Endothelial cell of umbilical vein (primary cell): ENCODE measurements around the gene TMEM269. TPM values are rescaled to one million over a fixed set of nuclear protein-coding genes. Genes with fewer than 3 reads are reported as not detected.

Experiments used
- BruUV-seq: library from RNA; stranded (reverse); fragments of 400-500 nt; replicated peaks from 2 replicates; lab custom pipeline; 2021; lab: Mats Ljungman, UMichigan
- CTCF ChIA-PET: fragments of 300-600, 350-600 bp; sonication (Branson Sonifier 250); formaldehyde crosslinking; loops from one replicate; lab custom pipeline; 2021; ENCODE audit warnings: antibody characterized with exemption, inconsistent platforms; lab: Charles Lee
- POLR2A ChIA-PET: fragments of 300-600, 350-600 bp; sonication (Branson Sonifier 250); formaldehyde crosslinking; loops from one replicate; lab custom pipeline; 2021; ENCODE audit warnings: antibody characterized with exemption, inconsistent platforms; lab: Charles Lee
- DNase-seq: peaks from one replicate; pipeline ENCODE4 v3.0.0-alpha.2; 2011; ENCODE audit warnings: low read depth, low spot score
- FAIRE-seq: peaks from 2 replicates; lab custom pipeline; 2011; peaks lifted over from hg19 to GRCh38; lab: Jason Lieb, UNC
- H2AFZ ChIP-seq: 2 replicates; pipeline ENCODE4 v1.6.0; 2012; ENCODE audit warnings: low read depth, low read length, control low read depth, inconsistent platforms
- H3K27ac ChIP-seq: 2 replicates; pipeline ENCODE4 v1.5.1; 2011; ENCODE audit warnings: low read depth, mild to moderate bottlenecking, control low read depth, low read length, moderate library complexity; ENCODE audit not compliant: insufficient read depth
- H3K27me3 ChIP-seq, 2 experiments: 2 replicates each; pipeline versions ENCODE4 v1.6.0 to v1.6.1; 2011; ENCODE audit warnings: low read length in 2 of 2, mixed read lengths in 1 of 2; ENCODE audit not compliant: control insufficient read depth in 2 of 2, insufficient read depth in 2 of 2
- H3K36me3 ChIP-seq, 2 experiments: 2 replicates in 1 of 2; 3 replicates in 1 of 2; pipeline ENCODE4 v1.5.1; 2011; ENCODE audit warnings: low read length in 2 of 2, mild to moderate bottlenecking in 1 of 2, moderate library complexity in 1 of 2; ENCODE audit not compliant: control insufficient read depth in 2 of 2, insufficient read depth in 2 of 2; ENCODE audit errors: extremely low read depth in 1 of 2
- H3K4me1 ChIP-seq: 3 replicates; pipeline ENCODE4 v1.5.1; 2011; ENCODE audit warnings: mild to moderate bottlenecking, low read length; ENCODE audit not compliant: control insufficient read depth, insufficient read depth; ENCODE audit errors: extremely low read depth
- H3K4me2 ChIP-seq: 2 replicates; pipeline ENCODE4 v1.6.1; 2011; ENCODE audit warnings: low read length, control low read depth, mixed read lengths; ENCODE audit not compliant: insufficient read depth
- H3K4me3 ChIP-seq, 3 experiments: fragments of 200-600 bp in 1 of 3; sonication (generic), shearing (Covaris generic) in 1 of 3; replicated peaks in 1 of 3; 2 replicates each; pipeline ENCODE4 v1.5.1; 2011 to 2016; ENCODE audit warnings: control low read depth in 3 of 3, low read length in 3 of 3, mild to moderate bottlenecking in 2 of 3, inconsistent platforms in 1 of 3, low read depth in 1 of 3, moderate library complexity in 1 of 3; ENCODE audit not compliant: insufficient read depth in 1 of 3
- H3K79me2 ChIP-seq: 2 replicates; pipeline ENCODE4 v1.6.0; 2012; ENCODE audit warnings: low read length, inconsistent platforms; ENCODE audit not compliant: control insufficient read depth, insufficient read depth
- H3K9ac ChIP-seq: replicated peaks from 2 replicates; pipeline ENCODE3; 2011; ENCODE audit warnings: low read length, control low read depth; ENCODE audit not compliant: insufficient read depth; ENCODE audit errors: extremely low read depth
- H3K9me1 ChIP-seq: replicated peaks from 3 replicates; pipeline ENCODE4 v1.6.0; 2011; ENCODE audit warnings: mild to moderate bottlenecking, low read length; ENCODE audit not compliant: control insufficient read depth, insufficient read depth; ENCODE audit errors: extremely low read depth
- H3K9me3 ChIP-seq: replicated peaks from 2 replicates; pipeline ENCODE4 v1.5.1; 2012; ENCODE audit warnings: low read length, inconsistent platforms; ENCODE audit not compliant: control insufficient read depth, insufficient read depth
- H4K20me1 ChIP-seq: replicated peaks from 2 replicates; pipeline ENCODE3; 2011; ENCODE audit warnings: mild to moderate bottlenecking, low read length; ENCODE audit not compliant: control insufficient read depth, insufficient read depth; ENCODE audit errors: extremely low read depth
- EZH2 ChIP-seq: IDR thresholded peaks from 2 replicates; pipeline ENCODE4 v1.6.1; 2012; ENCODE audit warnings: borderline replicate concordance, low read depth, mild to moderate bottlenecking, moderate library complexity, low read length, inconsistent platforms; ENCODE audit not compliant: severe bottlenecking
- FOS ChIP-seq: IDR thresholded peaks from 2 replicates; pipeline ENCODE4 v1.6.1; 2011; ENCODE audit warnings: mild to moderate bottlenecking, low read length, moderate library complexity, borderline replicate concordance; ENCODE audit not compliant: insufficient read depth
- JUN ChIP-seq: IDR thresholded peaks from 2 replicates; pipeline ENCODE4 v1.6.1; 2011; ENCODE audit warnings: borderline replicate concordance, low read depth; ENCODE audit not compliant: insufficient read length, insufficient read depth
- MYC ChIP-seq: IDR thresholded peaks from one replicate; pipeline ENCODE4 v1.6.1; 2011; ENCODE audit warnings: mild to moderate bottlenecking, low read depth, low read length
- POLR2A ChIP-seq: IDR thresholded peaks from 2 replicates; pipeline ENCODE4 v1.6.1; 2012; ENCODE audit warnings: low read depth, mild to moderate bottlenecking, control low read depth, low read length
- POLR2AphosphoS5 ChIP-seq: IDR thresholded peaks from 2 replicates; pipeline ENCODE4 v1.6.1; 2012; ENCODE audit warnings: low read depth, mild to moderate bottlenecking, control low read depth, low read length, moderate library complexity; ENCODE audit not compliant: insufficient read depth
- dilution Hi-C: fragments of 300-500 bp; cut with MboI; formaldehyde crosslinking; loops from one replicate; pipeline ENCODE4 v1.15.0; 2019; ENCODE audit warnings: low sequenced_read_pairs; ENCODE audit not compliant: extremely low pct_ligation_motif_present
- intact Hi-C: fragments of 100-400 bp; cut with micrococcal nuclease; formaldehyde crosslinking; loops from one replicate; pipeline ENCODE4 v1.10.0; 2022
- polyA plus RNA-seq, 4 experiments: library from polyadenylated mRNA; depleted of rRNA in 3 of 4; stranded (reverse) in 3 of 4; unstranded in 1 of 4; fragments of >200 nt; gene quantifications; 2 replicates each; pipeline versions ENCODE4 v1.2.1 to v1.2.3, GENCODE V29; 2011 to 2012; ENCODE audit warnings: missing spikeins in 1 of 4
- total RNA-seq: library from RNA; stranded (reverse); gene quantifications from 2 replicates; pipeline ENCODE4 v1.2.3, GENCODE V29; 2021
- TF ChIP-seq, protein P1 (sequence below): IDR thresholded peaks from 2 replicates; pipeline ENCODE4 v1.6.1; 2011; ENCODE audit not compliant: insufficient read depth, insufficient read length

The TMEM269 gene
- total and polyA plus RNA-seq, 2 donors (not counting 3 experiments of a cell fraction or from before 2014, with no cell fraction given), result 0.03 TPM; not detected in 1

DNA sequence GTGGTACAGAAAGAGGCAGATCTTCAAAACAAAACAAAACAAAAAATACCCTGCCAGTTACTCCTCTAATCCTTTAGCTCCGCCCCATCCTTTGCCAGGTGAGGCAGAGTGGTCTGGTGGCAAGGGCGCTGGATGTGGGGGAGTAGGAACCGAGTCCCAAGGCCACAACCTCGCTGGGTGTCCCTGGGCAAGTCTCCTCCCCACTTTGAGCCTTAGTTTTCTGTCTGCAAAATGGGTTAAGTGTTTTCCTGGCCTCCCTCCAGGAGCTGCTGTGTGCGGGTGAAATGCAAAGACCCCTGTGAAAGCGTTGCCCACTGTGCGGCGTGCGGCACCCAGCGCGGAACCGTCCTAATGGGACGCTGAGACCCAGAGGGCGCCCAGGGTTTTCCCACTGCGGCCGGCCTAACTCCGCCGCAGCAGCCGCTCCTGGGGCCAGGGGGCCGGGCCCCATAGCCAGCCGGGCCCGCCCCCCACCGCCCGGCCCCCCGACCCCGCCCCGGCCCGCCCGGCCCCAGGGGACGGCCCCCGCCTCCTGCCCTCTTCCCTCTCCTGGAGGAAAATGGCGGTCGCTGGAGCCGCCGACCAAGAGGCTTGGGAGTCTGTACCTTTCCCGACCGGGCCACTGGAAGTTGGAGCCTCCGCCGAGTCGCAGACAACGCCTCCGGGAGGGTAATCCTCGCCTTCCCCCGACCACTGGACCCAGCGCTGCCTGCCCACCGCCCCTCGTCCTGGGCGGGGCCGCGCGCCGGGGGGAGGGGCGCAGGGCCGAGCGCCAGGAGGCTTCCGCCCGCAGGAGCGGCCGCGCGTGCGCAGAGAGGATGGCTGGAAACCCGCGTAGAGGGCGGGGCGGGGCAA is 32.0 kb downstream of the TMEM269 start, which contains the start of the genes ERMAP and SVBP:
Gene ERMAP, plus strand, starts transcription at position 538 of the 855 bp plus-strand sequence. CDS start 13,327 bp downstream, outside the sequence.
Gene SVBP, minus strand, starts transcription at position 813 of the 855 bp plus-strand sequence. CDS start 853 bp downstream, outside the sequence.
- peak; percentile 83 for FAIRE-seq
- CTCF ChIA-PET, result interaction anchor here (0.9 to 3.1 kb wide), 7 partner anchors 19 to 257 kb away, joined by 3 to 16 read pairs (median 7); partner anchors contain the start of genes C1orf50, P3H1 and ZNF691

DNA sequence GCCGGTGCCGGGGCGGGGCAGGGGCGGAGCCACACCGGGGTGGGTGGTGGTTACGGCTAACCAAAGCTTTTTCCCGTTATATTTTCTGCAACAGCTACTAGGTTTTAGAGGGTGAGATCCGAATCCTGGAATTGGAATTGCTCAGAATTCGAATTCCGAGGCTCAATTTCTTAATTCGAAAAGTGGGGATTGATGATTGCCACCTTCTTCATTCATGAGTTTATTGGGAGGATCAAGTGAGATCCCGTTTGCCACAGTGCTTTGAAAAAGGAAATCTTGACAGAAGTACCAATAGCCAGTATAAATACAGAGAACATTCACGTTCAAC is 32.6 kb downstream of the TMEM269 start:
- Histone ChIP-seq H4K20me1 (no peaks in the 10 kb centered on the region), H3K4me3 (peak overlapping the region; percentile 29 to 87 (median 68)), H2AFZ (peak overlapping the region; percentile 70), H3K4me2 (peak overlapping the region; percentile 74), H3K9me3 (no peaks in the 10 kb centered on the region), H3K79me2 (no peaks in the 10 kb centered on the region), H3K9me1 (no peaks in the 10 kb centered on the region), H3K9ac (peak overlapping the region; percentile 93), H3K4me1 (peaks cover 18% of the 10 kb centered on the region), H3K27ac (no peak overlapping the region), H3K36me3 (no peaks in the 10 kb centered on the region), H3K27me3 (no peaks in the 10 kb centered on the region)
- DNase-seq (no peak), FAIRE-seq (no peak)
- TF ChIP-seq POLR2A (no peak), JUN (no peak), POLR2AphosphoS5 (no peak), EZH2 (no peak), MYC (no peak), FOS (no peak)
- TF ChIP-seq, protein P1, sequence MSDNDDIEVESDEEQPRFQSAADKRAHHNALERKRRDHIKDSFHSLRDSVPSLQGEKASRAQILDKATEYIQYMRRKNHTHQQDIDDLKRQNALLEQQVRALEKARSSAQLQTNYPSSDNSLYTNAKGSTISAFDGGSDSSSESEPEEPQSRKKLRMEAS, result no peak
- POLR2A ChIA-PET, result interaction anchor here (0.7 to 1.3 kb wide), 5 partner anchors 14 to 51 kb away, joined by 3 to 10 read pairs (median 4); partner anchors contain the start of genes C1orf50, P3H1, TMEM269 and ZNF691
- BruUV-seq, result no TSS peak
- dilution Hi-C loops, result no loop called here
- CTCF ChIA-PET, result interaction anchor here (0.9 to 3.1 kb wide), 6 partner anchors 18 to 256 kb away, joined by 3 to 16 read pairs (median 8); partner anchors contain the start of gene ZNF691
- intact Hi-C loops, result loop anchor here (1.0 to 2.0 kb wide), 3 partner anchors 29 to 50 kb away; partner anchors contain the start of genes C1orf50, P3H1, TMEM269 and ZNF691

More for the DNA sequence above, 32.0 kb downstream of the TMEM269 start, which contains the start of the genes ERMAP and SVBP:
- Histone ChIP-seq H2AFZ (peak within 1 kb of the TSS; percentile 96), H3K9me3 (no peaks in the 10 kb centered on the region), H3K4me2 (peak within 1 kb of the TSS; percentile 85), H3K4me1 (peaks cover 18% of the 10 kb centered on the region), H3K9me1 (no peaks in the 10 kb centered on the region), H4K20me1 (no peaks in the 10 kb centered on the region), H3K27ac (peak within 1 kb of the TSS; percentile 91), H3K4me3 (peak within 1 kb of the TSS; percentile 73 to 87 (median 74)), H3K27me3 (no peaks in the 10 kb centered on the region), H3K36me3 (no peaks in the 10 kb centered on the region), H3K79me2 (no peaks in the 10 kb centered on the region), H3K9ac (peak within 1 kb of the TSS; percentile 93)
- dilution Hi-C loops, result no loop called here
- TF ChIP-seq JUN (no peak), FOS (no peak), POLR2AphosphoS5 (peak; percentile 83), POLR2A (peak; percentile 89), MYC (no peak)
- BruUV-seq, result no TSS peak
- intact Hi-C loops, result loop anchor here (1.0 to 2.0 kb wide), 3 partner anchors 30 to 50 kb away; partner anchors contain the start of genes C1orf50, P3H1, TMEM269 and ZNF691
- POLR2A ChIA-PET, result interaction anchor here (0.7 to 1.3 kb wide), 6 partner anchors 14 to 51 kb away, joined by 3 to 10 read pairs (median 5); partner anchors contain the start of genes C1orf50, P3H1, TMEM269 and ZNF691
- DNase-seq, result peak; percentile 89
